K562 (cell line): ENCODE results near the gene COQ5. TPM values are rescaled to one million over a fixed set of nuclear protein-coding genes. Genes with fewer than 3 reads are reported as not detected.

Experiments used
- ATF1 ChIP-seq, 2 experiments: fragments of 450-650 bp in 1 of 2; IDR thresholded peaks; 2 replicates each; pipeline ENCODE4 v1.6.1; 2016; ENCODE audit warnings: missing compliant biosample characterization in 1 of 2, missing genetic modification characterization in 1 of 2
- HDAC6 ChIP-seq: IDR thresholded peaks from 2 replicates; pipeline ENCODE4 v1.6.1; 2012; ENCODE audit warnings: low read depth, mild to moderate bottlenecking, control low read depth, inconsistent platforms, low read length, moderate library complexity
- HIVEP1 ChIP-seq: fragments of 250-450 bp; sonication (Bioruptor Pico); IDR thresholded peaks from 2 replicates; pipeline ENCODE4 v1.4.0; 2020; ENCODE audit warnings: mild to moderate bottlenecking
- KDM2B ChIP-seq: fragments of 250-450 bp; sonication (Bioruptor Pico); IDR thresholded peaks from 2 replicates; pipeline ENCODE4 v1.8.0; 2021; ENCODE audit warnings: mild to moderate bottlenecking, moderate library complexity
- MECOM ChIP-seq: fragments of 250-450 bp; sonication (Bioruptor Pico); IDR thresholded peaks from 2 replicates; pipeline ENCODE4 v1.8.0; 2022; ENCODE audit warnings: inconsistent platforms
- MEIS2 ChIP-seq: fragments of 450-650 bp; IDR thresholded peaks from 2 replicates; pipeline ENCODE4 v1.6.1; 2014; ENCODE audit warnings: mild to moderate bottlenecking; ENCODE audit not compliant: partially characterized antibody
- MTA3 ChIP-seq: fragments of 450-650 bp; formaldehyde crosslinking; IDR thresholded peaks from 2 replicates; pipeline ENCODE4 v1.6.1; 2017; ENCODE audit warnings: mild to moderate bottlenecking, borderline replicate concordance
- NFIC ChIP-seq: fragments of 450-650 bp; IDR thresholded peaks from 2 replicates; pipeline ENCODE4 v1.6.1; 2017; ENCODE audit warnings: mild to moderate bottlenecking, inconsistent platforms
- NFIX ChIP-seq: fragments of 250-450 bp; sonication (Bioruptor Pico); IDR thresholded peaks from 2 replicates; pipeline ENCODE4 v1.4.0; 2020; ENCODE audit warnings: low read depth, mild to moderate bottlenecking, moderate library complexity
- POLR2AphosphoS2 ChIP-seq: IDR thresholded peaks from 2 replicates; pipeline ENCODE4 v1.6.1; 2012; ENCODE audit warnings: low read length, improper control_type of control experiment
- POLR2B ChIP-seq: fragments of 450-650 bp; IDR thresholded peaks from 2 replicates; pipeline ENCODE4 v1.6.1; 2018; ENCODE audit warnings: low read depth; ENCODE audit not compliant: partially characterized antibody
- PYGO2 ChIP-seq: fragments of 450-650 bp; IDR thresholded peaks from 2 replicates; pipeline ENCODE4 v1.6.1; 2016; ENCODE audit warnings: mild to moderate bottlenecking, missing genetic modification characterization, moderate library complexity, missing compliant biosample characterization
- RBFOX2 ChIP-seq: fragments of 200-400 bp; formaldehyde crosslinking; IDR thresholded peaks from 2 replicates; pipeline ENCODE4 v1.6.1; 2017; ENCODE audit warnings: low read depth, mild to moderate bottlenecking, low read length, moderate library complexity
- SMARCA4 ChIP-seq: fragments of 450-650 bp; IDR thresholded peaks from 2 replicates; pipeline ENCODE4 v1.6.1; 2016
- SMARCA5 ChIP-seq: fragments of 450-650 bp; IDR thresholded peaks from 2 replicates; pipeline ENCODE4 v1.6.1; 2016
- TEAD1 ChIP-seq, 2 experiments: fragments of 450-650 bp in 1 of 2; sonication (generic) in 1 of 2; formaldehyde crosslinking; IDR thresholded peaks; 2 replicates each; pipeline versions ENCODE4 v1.4.0 to v1.8.0; 2020 to 2022; ENCODE audit warnings: mild to moderate bottlenecking in 2 of 2, missing genetic modification reagents in 1 of 2
- U2AF1 ChIP-seq: fragments of 200-400 bp; formaldehyde crosslinking; optimal IDR thresholded peaks from 2 replicates; pipeline ENCODE3; 2017; ENCODE audit warnings: mild to moderate bottlenecking, low read depth, low read length, moderate library complexity
- YY1 ChIP-seq, 3 experiments: IDR thresholded peaks; 2 replicates each; pipeline ENCODE4 v1.6.1; 2011; ENCODE audit warnings: low read length in 2 of 3, mild to moderate bottlenecking in 2 of 3, moderate library complexity in 2 of 3, borderline replicate concordance in 1 of 3, control low read depth in 1 of 3, low read depth in 1 of 3; ENCODE audit not compliant: insufficient read depth in 3 of 3, insufficient replicate concordance in 2 of 3, control insufficient read depth in 1 of 3, insufficient read length in 1 of 3; ENCODE audit errors: extremely low read depth in 1 of 3
- ZNF121 ChIP-seq: sonication (generic); formaldehyde crosslinking; conservative IDR thresholded peaks from 2 replicates; pipeline ENCODE4 v1.8.0; 2022; ENCODE audit warnings: missing genetic modification reagents
- polyA plus RNA-seq, 8 experiments: library from polyadenylated mRNA; depleted of rRNA in 4 of 8; stranded (reverse) in 5 of 8; unstranded in 3 of 8; fragments of >200 nt; fragmentation: Nextera tagmentation in 2 of 8; fragmentation: Illumina TruSeq in 1 of 8; extraction: Ambion mirVana in 2 of 8; extraction: Trizol in 1 of 8; gene quantifications; 2 replicates each; pipeline versions ENCODE4 v1.2.1 to v1.2.3, GENCODE V29; 2011 to 2014; ENCODE audit warnings: inconsistent platforms in 1 of 8, missing spikeins in 1 of 8
- total RNA-seq, 7 experiments: library from RNA; depleted of rRNA in 6 of 7; stranded (reverse); fragments of >200 nt in 6 of 7; fragmentation: Illumina TruSeq in 2 of 7; extraction: Trizol in 2 of 7; gene quantifications; 2 replicates each; pipeline versions ENCODE4 v1.2.1 to v1.2.3, GENCODE V29; 2011 to 2021; ENCODE audit warnings: low replicate concordance in 1 of 7
- TF ChIP-seq, protein P1 (sequence below), 3 experiments: IDR thresholded peaks in 2 of 3; conservative IDR thresholded peaks in 1 of 3; 2 replicates each; pipeline ENCODE4 v1.5.1; 2011 to 2012; ENCODE audit warnings: low read length in 3 of 3, mild to moderate bottlenecking in 3 of 3, control low read depth in 2 of 3, improper control_type of control experiment in 1 of 3, inconsistent platforms in 1 of 3, low read depth in 1 of 3, mixed read lengths in 1 of 3, moderate library complexity in 1 of 3; ENCODE audit not compliant: insufficient read depth in 2 of 3
- TF ChIP-seq, protein P2 (sequence below): sonication (generic); IDR thresholded peaks from 2 replicates; pipeline ENCODE4 v1.6.1; 2016
- TF ChIP-seq, protein P3 (sequence below): fragments of 250-450 bp; sonication (Bioruptor Pico); IDR thresholded peaks from 2 replicates; pipeline ENCODE4 v1.5.0; 2021
- TF ChIP-seq, protein P4 (sequence below): fragments of 450-650 bp; IDR thresholded peaks from 2 replicates; pipeline ENCODE4 v1.6.1; 2016
- TF ChIP-seq, protein P5 (sequence below): fragments of 250-450 bp; sonication (Bioruptor Pico); IDR thresholded peaks from 2 replicates; pipeline ENCODE4 v1.4.0; 2020

COQ5 gene
- total and polyA plus RNA-seq, 9 of the 15 experiments (the other 6 are each of a cell fraction or from before 2014, with no cell fraction given): 19.2 to 59.7 (median 30.4) TPM

DNA sequence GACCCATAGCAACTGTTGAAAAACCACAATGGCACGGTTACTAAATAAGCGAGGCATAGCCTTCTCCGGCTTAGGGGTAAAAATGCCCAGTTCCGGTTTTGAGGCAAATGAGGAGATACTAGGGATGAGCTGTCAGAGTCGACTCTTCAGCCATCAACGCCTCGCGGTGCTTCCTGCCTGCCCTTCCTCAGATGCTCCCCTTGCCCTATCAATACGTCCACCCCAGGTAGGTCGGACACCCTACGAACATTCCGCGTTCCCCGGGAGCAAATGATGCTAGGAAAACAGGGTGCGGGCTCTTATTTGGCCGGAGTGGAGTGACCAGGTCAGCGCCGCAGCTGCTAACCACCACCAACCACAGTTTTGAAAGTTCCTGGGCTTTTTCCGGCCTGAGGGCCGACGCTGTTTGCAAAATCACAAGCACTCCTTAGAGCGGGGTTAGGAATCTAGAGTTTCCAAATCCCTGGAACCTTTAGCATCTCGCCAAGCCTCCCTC, 60.6 kb downstream of the COQ5 start (continued):
- TF ChIP-seq, protein P1, sequence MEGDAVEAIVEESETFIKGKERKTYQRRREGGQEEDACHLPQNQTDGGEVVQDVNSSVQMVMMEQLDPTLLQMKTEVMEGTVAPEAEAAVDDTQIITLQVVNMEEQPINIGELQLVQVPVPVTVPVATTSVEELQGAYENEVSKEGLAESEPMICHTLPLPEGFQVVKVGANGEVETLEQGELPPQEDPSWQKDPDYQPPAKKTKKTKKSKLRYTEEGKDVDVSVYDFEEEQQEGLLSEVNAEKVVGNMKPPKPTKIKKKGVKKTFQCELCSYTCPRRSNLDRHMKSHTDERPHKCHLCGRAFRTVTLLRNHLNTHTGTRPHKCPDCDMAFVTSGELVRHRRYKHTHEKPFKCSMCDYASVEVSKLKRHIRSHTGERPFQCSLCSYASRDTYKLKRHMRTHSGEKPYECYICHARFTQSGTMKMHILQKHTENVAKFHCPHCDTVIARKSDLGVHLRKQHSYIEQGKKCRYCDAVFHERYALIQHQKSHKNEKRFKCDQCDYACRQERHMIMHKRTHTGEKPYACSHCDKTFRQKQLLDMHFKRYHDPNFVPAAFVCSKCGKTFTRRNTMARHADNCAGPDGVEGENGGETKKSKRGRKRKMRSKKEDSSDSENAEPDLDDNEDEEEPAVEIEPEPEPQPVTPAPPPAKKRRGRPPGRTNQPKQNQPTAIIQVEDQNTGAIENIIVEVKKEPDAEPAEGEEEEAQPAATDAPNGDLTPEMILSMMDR (IDR thresholded peaks at IDR 0.05 in 2 of 3, conservative IDR thresholded peaks at IDR 0.05 in 1 of 3; ENCODE audit: insufficient read depth in 2 of 3, low read depth in 1 of 3, low read length in 3 of 3): no peak
- TF ChIP-seq MTA3 (no peak), NFIC (no peak), SMARCA5 (no peak), ATF1 (CRISPR knock-in tag; IDR thresholded peaks at IDR 0.05) (no peak), ATF1 (tag; IDR thresholded peaks at IDR 0.05) (0 out of 2 replicates have a peak, but pooled peaks have one; percentile 32), HDAC6 (no peak), YY1 (IDR thresholded peaks at IDR 0.05; ENCODE audit: borderline replicate concordance in 1 of 3, control insufficient read depth in 1 of 3, extremely low read depth in 1 of 3, insufficient read depth in 3 of 3, insufficient read length in 1 of 3, insufficient replicate concordance in 2 of 3, low read depth in 1 of 3, low read length in 2 of 3) (peak in 1 of 3 experiments; percentile 11), KDM2B (CRISPR knock-in tag) (no peak), NFIX (CRISPR knock-in tag) (no peak), MEIS2 (peak; percentile 47), TEAD1 (CRISPR knock-in tag; IDR thresholded peaks at IDR 0.05) (0 out of 4 replicates have a peak, but pooled peaks of 1 of the 2 experiments have one; percentile 31), PYGO2 (tag) (no peak), HIVEP1 (CRISPR knock-in tag) (no peak), ZNF121 (CRISPR knock-in tag) (no peak), U2AF1 (no peak), POLR2B (no peak), SMARCA4 (no peak), MECOM (CRISPR knock-in tag) (peak; percentile 85), POLR2AphosphoS2 (no peak), RBFOX2 (peak; percentile 14)
- TF ChIP-seq, protein P2, sequence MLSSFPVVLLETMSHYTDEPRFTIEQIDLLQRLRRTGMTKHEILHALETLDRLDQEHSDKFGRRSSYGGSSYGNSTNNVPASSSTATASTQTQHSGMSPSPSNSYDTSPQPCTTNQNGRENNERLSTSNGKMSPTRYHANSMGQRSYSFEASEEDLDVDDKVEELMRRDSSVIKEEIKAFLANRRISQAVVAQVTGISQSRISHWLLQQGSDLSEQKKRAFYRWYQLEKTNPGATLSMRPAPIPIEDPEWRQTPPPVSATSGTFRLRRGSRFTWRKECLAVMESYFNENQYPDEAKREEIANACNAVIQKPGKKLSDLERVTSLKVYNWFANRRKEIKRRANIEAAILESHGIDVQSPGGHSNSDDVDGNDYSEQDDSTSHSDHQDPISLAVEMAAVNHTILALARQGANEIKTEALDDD: peak; percentile 68
- TF ChIP-seq, protein P3, sequence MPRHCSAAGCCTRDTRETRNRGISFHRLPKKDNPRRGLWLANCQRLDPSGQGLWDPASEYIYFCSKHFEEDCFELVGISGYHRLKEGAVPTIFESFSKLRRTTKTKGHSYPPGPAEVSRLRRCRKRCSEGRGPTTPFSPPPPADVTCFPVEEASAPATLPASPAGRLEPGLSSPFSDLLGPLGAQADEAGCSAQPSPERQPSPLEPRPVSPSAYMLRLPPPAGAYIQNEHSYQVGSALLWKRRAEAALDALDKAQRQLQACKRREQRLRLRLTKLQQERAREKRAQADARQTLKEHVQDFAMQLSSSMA (CRISPR knock-in tag): no peak
- TF ChIP-seq, protein P4, sequence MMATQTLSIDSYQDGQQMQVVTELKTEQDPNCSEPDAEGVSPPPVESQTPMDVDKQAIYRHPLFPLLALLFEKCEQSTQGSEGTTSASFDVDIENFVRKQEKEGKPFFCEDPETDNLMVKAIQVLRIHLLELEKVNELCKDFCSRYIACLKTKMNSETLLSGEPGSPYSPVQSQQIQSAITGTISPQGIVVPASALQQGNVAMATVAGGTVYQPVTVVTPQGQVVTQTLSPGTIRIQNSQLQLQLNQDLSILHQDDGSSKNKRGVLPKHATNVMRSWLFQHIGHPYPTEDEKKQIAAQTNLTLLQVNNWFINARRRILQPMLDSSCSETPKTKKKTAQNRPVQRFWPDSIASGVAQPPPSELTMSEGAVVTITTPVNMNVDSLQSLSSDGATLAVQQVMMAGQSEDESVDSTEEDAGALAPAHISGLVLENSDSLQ: peak; percentile 76
- TF ChIP-seq, protein P5, sequence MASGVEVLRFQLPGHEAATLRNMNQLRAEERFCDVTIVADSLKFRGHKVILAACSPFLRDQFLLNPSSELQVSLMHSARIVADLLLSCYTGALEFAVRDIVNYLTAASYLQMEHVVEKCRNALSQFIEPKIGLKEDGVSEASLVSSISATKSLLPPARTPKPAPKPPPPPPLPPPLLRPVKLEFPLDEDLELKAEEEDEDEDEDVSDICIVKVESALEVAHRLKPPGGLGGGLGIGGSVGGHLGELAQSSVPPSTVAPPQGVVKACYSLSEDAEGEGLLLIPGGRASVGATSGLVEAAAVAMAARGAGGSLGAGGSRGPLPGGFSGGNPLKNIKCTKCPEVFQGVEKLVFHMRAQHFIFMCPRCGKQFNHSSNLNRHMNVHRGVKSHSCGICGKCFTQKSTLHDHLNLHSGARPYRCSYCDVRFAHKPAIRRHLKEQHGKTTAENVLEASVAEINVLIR (CRISPR knock-in tag): 0 out of 2 replicates have a peak, but pooled peaks have one; percentile 6
